NB4 (cell line): ENCODE measurements around the gene RASA2.

ENCODE experiments used
- CTCF ChIP-seq: IDR thresholded peaks from one replicate; pipeline ENCODE4 v1.5.1; 2012; ENCODE audit warnings: low read depth, low read length
- MYC ChIP-seq: IDR thresholded peaks from 2 replicates; pipeline ENCODE4 v1.6.1; 2011; ENCODE audit warnings: low read depth, low read length
- POLR2A ChIP-seq: IDR thresholded peaks from 2 replicates; pipeline ENCODE4 v1.6.1; 2011; ENCODE audit warnings: mild to moderate bottlenecking; ENCODE audit not compliant: insufficient read length; ENCODE audit errors: extremely low read depth

- TF ChIP-seq CTCF (no peak), POLR2A (no peak), MYC (no peak)
Observed at GRCh38 chr3:141499965-141500364, 13.1 kb downstream of the RASA2 start.
